WI38 (cell line): ENCODE data around the gene RERE.

Experiments used
- H3K4me3 ChIP-seq: 2 replicates; pipeline ENCODE4 v1.5.1; 2011; ENCODE audit warnings: low read depth, mild to moderate bottlenecking, control low read depth, low read length
- CTCF ChIP-seq: IDR thresholded peaks from 2 replicates; pipeline ENCODE4 v1.5.1; 2012; ENCODE audit warnings: low read depth, mild to moderate bottlenecking, control low read depth, low read length

RERE gene

GRCh38 chr1:8604041-8604945 is 213.1 kb downstream of the RERE start:
- no peak for TF ChIP-seq CTCF

GRCh38 chr1:8603220-8603616 is 214.2 kb downstream of the RERE start:
- H3K4me3 ChIP-seq = no peak overlapping the region

More at GRCh38 chr1:8604041-8604945, 213.1 kb downstream of the RERE start:
- H3K4me3 ChIP-seq = no peak overlapping the region

GRCh38 chr1:8602471-8603219 is 214.8 kb downstream of the RERE start:
- H3K4me3 ChIP-seq = no peak overlapping the region
- no peak for TF ChIP-seq CTCF

More at GRCh38 chr1:8603220-8603616, 214.2 kb downstream of the RERE start:
- TF ChIP-seq CTCF = no peak

GRCh38 chr1:8600336-8600735 is 217.1 kb downstream of the RERE start:
- TF ChIP-seq CTCF = no peak
- no peak overlapping the region for H3K4me3 ChIP-seq

- no peak overlapping the region for H3K4me3 ChIP-seq
Measured at GRCh38 chr1:8599646-8600212, 217.7 kb downstream of the RERE start.

GRCh38 chr1:8598783-8599182 is 218.7 kb downstream of the RERE start:
- TF ChIP-seq CTCF = no peak
- H3K4me3 ChIP-seq = no peak overlapping the region

More at GRCh38 chr1:8599646-8600212, 217.7 kb downstream of the RERE start:
- no peak for TF ChIP-seq CTCF
